Keratinocyte (primary cell): ENCODE results near the gene UBLCP1. TPM values are rescaled to one million over a fixed set of nuclear protein-coding genes. Genes with fewer than 3 reads are reported as not detected.

Source experiments
- DNase-seq: peaks from one replicate; pipeline ENCODE4 v3.0.0-alpha.2; 2011; ENCODE audit warnings: low read depth, missing footprints, low spot score
- FAIRE-seq: peaks from 2 replicates; lab custom pipeline; 2011; peaks lifted over from hg19 to GRCh38; lab: Jason Lieb, UNC
- H2AFZ ChIP-seq: 2 replicates; pipeline ENCODE4 v1.6.0; 2012; ENCODE audit warnings: low read length, control low read depth, inconsistent platforms; ENCODE audit not compliant: control insufficient read depth
- H3K27ac ChIP-seq: 2 replicates; pipeline ENCODE4 v1.5.1; 2011; ENCODE audit warnings: low read length; ENCODE audit not compliant: control insufficient read depth, insufficient read depth
- H3K27me3 ChIP-seq: 3 replicates; pipeline ENCODE4 v1.6.0; 2011; ENCODE audit warnings: low read length; ENCODE audit not compliant: control insufficient read depth, insufficient read depth; ENCODE audit errors: extremely low read depth
- H3K36me3 ChIP-seq, 2 experiments: 2 replicates in 1 of 2; 3 replicates in 1 of 2; pipeline ENCODE4 v1.5.1; 2011; ENCODE audit warnings: low read length in 2 of 2, mild to moderate bottlenecking in 1 of 2; ENCODE audit not compliant: control insufficient read depth in 2 of 2, insufficient read depth in 2 of 2; ENCODE audit errors: extremely low read depth in 1 of 2
- H3K4me1 ChIP-seq: 3 replicates; pipeline ENCODE4 v1.5.1; 2011; ENCODE audit warnings: low read length; ENCODE audit not compliant: control insufficient read depth, insufficient read depth; ENCODE audit errors: extremely low read depth
- H3K4me2 ChIP-seq: 3 replicates; pipeline ENCODE4 v1.6.0; 2011; ENCODE audit warnings: low read depth, low read length; ENCODE audit not compliant: control insufficient read depth, insufficient read depth; ENCODE audit errors: extremely low read depth
- H3K4me3 ChIP-seq, 3 experiments: fragments of 200-600 bp in 1 of 3; sonication (generic) in 1 of 3; 2 replicates in 2 of 3; 3 replicates in 1 of 3; pipeline ENCODE4 v1.5.1; 2011 to 2016; ENCODE audit warnings: low read length in 3 of 3, mild to moderate bottlenecking in 3 of 3, control low read depth in 2 of 3, inconsistent platforms in 1 of 3, low read depth in 1 of 3, mixed read lengths in 1 of 3, mixed run types in 1 of 3, moderate library complexity in 1 of 3; ENCODE audit not compliant: control insufficient read depth in 2 of 3, insufficient read depth in 2 of 3; ENCODE audit errors: extremely low read depth in 1 of 3
- H3K79me2 ChIP-seq: 2 replicates; pipeline ENCODE4 v1.6.0; 2012; ENCODE audit warnings: low read length; ENCODE audit not compliant: control insufficient read depth, insufficient read depth
- H3K9ac ChIP-seq: 3 replicates; pipeline ENCODE4 v1.6.0; 2011; ENCODE audit warnings: low read length; ENCODE audit not compliant: control insufficient read depth, insufficient read depth; ENCODE audit errors: extremely low read depth
- H3K9me1 ChIP-seq: 3 replicates; pipeline ENCODE4 v1.6.0; 2011; ENCODE audit warnings: low read length; ENCODE audit not compliant: control insufficient read depth, insufficient read depth; ENCODE audit errors: extremely low read depth
- H3K9me3 ChIP-seq: 2 replicates; pipeline ENCODE4 v1.5.1; 2012; ENCODE audit warnings: low read depth, low read length; ENCODE audit not compliant: control insufficient read depth
- H4K20me1 ChIP-seq: 3 replicates; pipeline ENCODE4 v1.6.0; 2011; ENCODE audit warnings: low read length; ENCODE audit not compliant: control insufficient read depth, insufficient read depth; ENCODE audit errors: extremely low read depth
- CTCF ChIP-seq, 3 experiments: IDR thresholded peaks in 1 of 3; conservative IDR thresholded peaks in 1 of 3; optimal IDR thresholded peaks in 1 of 3; 2 replicates in 2 of 3; 3 replicates in 1 of 3; pipeline versions ENCODE3 to v1.5.1; 2011; ENCODE audit warnings: low read length in 3 of 3, mild to moderate bottlenecking in 3 of 3, moderate library complexity in 2 of 3, control low read depth in 1 of 3, inconsistent platforms in 1 of 3; ENCODE audit not compliant: insufficient read depth in 2 of 3; ENCODE audit errors: extremely low read depth in 1 of 3
- EZH2 ChIP-seq: IDR thresholded peaks from one replicate; pipeline ENCODE4 v1.6.1; 2012; ENCODE audit warnings: inconsistent platforms, mild to moderate bottlenecking, low read length, moderate library complexity
- dilution Hi-C: fragments of 300-500 bp; cut with MboI; formaldehyde crosslinking; loops from one replicate; pipeline ENCODE4 v1.7.0; 2020; ENCODE audit warnings: low sequenced_read_pairs; ENCODE audit not compliant: extremely low pct_ligation_motif_present
- polyA plus RNA-seq, 5 experiments: library from polyadenylated mRNA; depleted of rRNA in 3 of 5; stranded (reverse) in 3 of 5; stranded (forward) in 1 of 5; unstranded in 1 of 5; fragments of >200 nt; gene quantifications; 1 replicate in 1 of 5; 2 replicates in 3 of 5; 3 replicates in 1 of 5; pipeline versions ENCODE4 v1.2.1 to v1.2.3, GENCODE V29; 2011 to 2012; ENCODE audit warnings: missing spikeins in 2 of 5, low read depth in 1 of 5, low replicate concordance in 1 of 5
- small RNA-seq, 3 experiments: library from RNA; depleted of rRNA; stranded (forward); fragments of <200 nt; gene quantifications; one replicate each; pipeline ENCODE3, GENCODE V24; 2012; ENCODE audit warnings: low read depth in 3 of 3, low replicate concordance in 1 of 3; ENCODE audit not compliant: insufficient read length in 3 of 3

Gene UBLCP1
- polyA plus RNA-seq, 1 donor (not counting 4 experiments of a cell fraction or from before 2014, with no cell fraction given) = 42.5 TPM

GRCh38 chr5:159333545-159333925 lies 70.4 kb downstream of the UBLCP1 start:
- Histone ChIP-seq H3K4me3 (no peak overlapping the region), H3K36me3 (no peaks in the 10 kb centered on the region), H3K4me2 (no peak overlapping the region), H4K20me1 (no peaks in the 10 kb centered on the region), H3K27me3 (no peaks in the 10 kb centered on the region), H2AFZ (no peak overlapping the region), H3K9me3 (no peaks in the 10 kb centered on the region), H3K9me1 (no peaks in the 10 kb centered on the region), H3K27ac (no peak overlapping the region), H3K4me1 (peaks cover 29% of the 10 kb centered on the region), H3K79me2 (no peaks in the 10 kb centered on the region), H3K9ac (no peak overlapping the region)
- TF ChIP-seq EZH2 = no peak
- TF ChIP-seq CTCF (optimal IDR thresholded peaks at IDR 0.05 in 1 of 3, IDR thresholded peaks at IDR 0.05 in 1 of 3, conservative IDR thresholded peaks at IDR 0.05 in 1 of 3; ENCODE audit: extremely low read depth in 1 of 3, insufficient read depth in 2 of 3, low read length in 3 of 3) = no peak
- FAIRE-seq (no peak), DNase-seq (no peak)
- dilution Hi-C loops = no loop called here

Small RNA genes lying within 50 kb of the gene (small RNA-seq; reads per million reads assigned to genes)
- gene RF00263 (0 reads per million in 3 experiments), gene RNU4ATAC2P (0 reads per million in 3 experiments)

Other genes starting within 250 kb of the UBLCP1 start
- not detected in 3 replicates for gene EBF1, start 163.4 kb upstream of the UBLCP1 start, polyA plus RNA-seq
- 52.7 to 79.8 TPM (median 78.6 TPM) in 3 replicates for gene RNF145, start 53.7 kb upstream of the UBLCP1 start, polyA plus RNA-seq
- not detected in 3 replicates for gene IL12B, start 67.2 kb downstream of the UBLCP1 start, polyA plus RNA-seq